HG02884 (cell line): ENCODE measurements around the gene AMZ2.

Experiments used
- ATAC-seq: cut with Tn5 transposase; IDR thresholded peaks from one replicate; pipeline ENCODE4 v1.9.1; 2021; ENCODE audit warnings: mild to moderate bottlenecking, moderate library complexity; ENCODE audit not compliant: unreplicated experiment

AMZ2 gene

DNA sequence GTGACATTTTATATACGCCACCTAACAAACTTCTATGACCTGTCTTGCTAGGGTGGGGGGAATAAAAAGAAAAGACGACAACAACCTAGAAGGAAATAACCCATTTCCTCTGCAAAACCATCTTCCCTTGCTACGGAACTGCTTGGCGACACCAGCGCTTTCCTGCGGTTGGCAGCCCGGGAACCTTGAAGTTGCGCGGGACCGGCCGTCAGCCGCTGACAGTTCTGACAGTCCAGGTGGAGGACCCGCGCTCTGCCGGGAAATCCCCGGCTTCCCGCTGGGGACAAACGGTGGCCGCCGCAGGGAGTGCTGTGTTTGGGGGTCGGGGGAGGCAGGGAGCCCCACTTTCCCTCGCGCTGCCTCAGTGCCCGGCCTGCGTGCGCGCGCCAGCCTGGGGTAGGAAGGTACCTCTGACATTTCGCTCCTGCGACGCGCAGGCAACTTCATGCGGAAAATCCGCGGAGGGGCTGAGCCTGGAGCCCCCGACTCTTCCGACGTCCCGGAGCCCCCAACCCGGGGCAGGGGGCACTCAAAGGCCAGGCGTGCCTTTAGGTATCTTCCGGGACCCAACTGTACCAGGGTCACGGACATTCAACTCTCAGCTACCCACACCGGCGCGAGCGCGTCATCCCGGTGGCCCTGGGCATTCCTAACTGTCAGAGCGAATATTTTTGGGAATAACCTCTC is 42.6 kb downstream of the AMZ2 start:
- ATAC-seq, result no peak

DNA sequence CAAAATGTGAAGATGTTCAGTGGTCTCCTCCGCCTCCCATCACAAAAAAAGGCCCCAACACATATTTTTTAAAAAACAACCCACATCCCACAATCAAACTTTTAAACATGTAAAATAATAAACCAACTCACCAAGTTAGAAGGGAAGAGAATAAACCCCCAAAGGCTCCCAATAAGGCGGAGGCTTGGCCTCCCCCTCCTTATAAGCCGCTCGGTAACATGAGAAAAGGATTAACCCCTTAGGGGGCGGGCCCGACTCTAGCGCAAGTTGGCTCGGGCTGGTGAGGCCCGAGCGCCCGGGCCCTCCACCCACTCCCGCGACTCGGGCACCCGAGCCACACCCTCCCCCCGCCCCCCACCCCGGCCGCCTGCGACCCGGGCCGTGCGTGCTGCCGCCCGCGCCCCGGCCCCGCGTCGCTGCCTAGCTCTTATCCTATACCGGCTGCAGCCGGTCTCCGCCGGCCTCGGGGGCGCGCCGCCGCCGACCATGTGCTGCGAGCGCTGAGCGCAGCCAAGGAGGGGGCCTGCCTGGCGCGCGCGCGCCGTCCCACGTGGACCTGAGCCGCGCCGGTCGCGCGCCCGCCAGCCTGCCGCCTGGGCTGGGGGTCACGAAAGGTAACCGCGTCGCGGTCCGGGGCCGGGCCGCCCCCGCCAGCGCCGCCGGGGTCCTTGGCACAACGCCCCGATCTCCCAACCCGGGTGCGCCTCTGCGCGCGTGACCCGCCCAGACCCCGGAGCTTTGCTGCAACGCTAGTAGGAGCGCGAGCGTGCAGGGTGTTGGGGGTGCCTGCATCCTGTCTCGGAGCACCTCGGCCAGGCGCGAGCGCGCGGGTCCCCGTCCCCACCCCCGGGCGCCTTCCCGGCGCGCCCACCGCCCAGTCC is 43.4 kb downstream of the AMZ2 start, which contains the start of the genes ARSG and SLC16A6:
Gene ARSG (plus strand): TSS at position 541 of the 881 bp plus-strand sequence. CDS start 15,999 bp downstream, outside the sequence.
Gene SLC16A6 (minus strand): TSS at position 173 of the 881 bp plus-strand sequence. CDS start 12,807 bp downstream, outside the sequence.
- ATAC-seq, result peak; percentile 38

DNA sequence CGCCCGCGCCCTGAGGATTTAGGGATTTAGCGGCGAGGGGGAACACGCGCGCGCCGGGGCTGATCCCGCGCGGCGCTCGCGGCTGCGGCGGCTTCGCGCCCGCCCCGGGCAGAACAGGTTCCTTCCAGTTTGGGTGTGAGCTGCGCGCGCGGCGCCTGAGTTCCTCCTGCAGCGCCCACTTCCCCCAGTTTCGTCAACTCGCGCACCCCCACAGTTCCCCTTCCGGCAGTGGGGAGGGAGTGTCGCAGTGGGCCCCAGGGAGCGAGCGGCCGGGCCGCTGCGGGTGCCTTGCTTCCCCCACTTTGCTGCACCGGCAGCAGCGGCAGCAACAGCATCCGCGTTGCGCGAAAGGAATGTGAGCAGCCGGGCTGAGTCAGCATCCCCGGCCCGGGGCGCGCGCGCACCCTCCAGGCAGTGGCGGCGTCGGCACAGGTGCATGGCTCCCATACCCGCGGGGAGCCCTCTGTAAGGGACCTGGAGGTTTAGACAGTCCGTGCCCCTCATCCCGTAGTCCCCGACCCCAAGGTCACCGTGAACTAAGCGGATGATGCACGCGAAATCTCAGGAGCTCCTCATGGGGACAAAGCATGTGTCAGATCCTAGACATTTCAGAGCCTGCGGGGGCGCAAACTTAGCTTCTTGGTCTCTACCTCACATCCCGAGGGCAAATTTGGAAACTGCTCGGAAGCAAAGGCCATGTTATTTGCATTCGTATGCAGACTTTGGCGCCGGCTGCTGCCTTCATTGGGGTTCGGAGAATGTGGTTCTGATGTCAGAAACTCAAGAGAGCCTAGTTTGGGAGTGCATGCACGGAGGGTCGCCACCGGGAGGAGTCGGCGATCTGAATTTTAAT is 44.2 kb downstream of the AMZ2 start:
- peak; percentile 56 for ATAC-seq

DNA sequence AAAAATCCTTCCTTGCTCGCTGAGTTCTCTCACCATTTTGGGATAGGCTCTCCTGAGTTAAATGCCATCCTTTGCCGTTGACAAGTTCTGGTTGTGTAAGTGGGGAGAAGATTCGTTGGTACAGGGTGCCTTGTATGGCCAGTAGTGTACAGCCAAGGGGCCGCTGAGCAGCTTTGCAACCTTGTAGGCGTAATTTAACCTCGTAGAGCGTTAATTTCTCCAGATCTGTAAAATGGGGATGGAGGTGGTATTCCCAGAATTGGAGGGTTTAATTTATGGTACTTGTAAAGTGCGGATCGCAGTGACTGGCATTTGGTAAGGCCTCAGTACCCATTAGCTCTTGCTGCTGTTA is 44.8 kb downstream of the AMZ2 start:
- ATAC-seq, result no peak

DNA sequence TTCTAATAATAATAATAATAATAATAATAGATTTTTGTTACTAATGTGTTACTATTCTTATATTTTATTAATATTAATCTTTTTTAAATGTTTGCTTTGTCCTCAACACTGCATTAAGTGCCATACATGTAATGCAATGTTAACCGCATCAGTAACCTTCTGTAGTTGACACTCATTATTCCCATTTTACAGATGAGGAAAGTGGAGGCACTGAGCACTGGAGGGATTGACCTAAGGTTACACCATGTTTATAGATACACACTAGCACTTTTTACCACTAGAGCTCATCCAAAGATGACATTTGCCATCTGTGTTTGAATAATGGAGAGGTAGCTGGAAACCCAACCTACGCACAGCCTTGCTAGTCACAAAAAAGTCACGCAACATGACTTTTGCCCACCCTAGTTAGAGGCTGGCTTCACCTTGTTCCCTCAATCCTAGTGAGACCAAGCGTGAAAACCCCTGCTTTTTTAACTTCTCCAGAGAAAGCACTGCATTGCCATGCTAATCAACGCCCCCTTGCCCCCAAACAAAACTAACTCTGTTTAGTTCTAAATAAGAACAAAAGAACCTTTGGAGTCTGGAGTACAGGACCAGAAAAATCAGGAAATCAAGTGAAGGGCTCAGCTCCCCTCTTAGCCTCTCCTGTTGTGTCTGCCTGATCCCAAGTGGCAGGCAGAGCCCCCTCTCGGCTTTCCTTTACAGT is 45.8 kb downstream of the AMZ2 start:
- no peak for ATAC-seq

DNA sequence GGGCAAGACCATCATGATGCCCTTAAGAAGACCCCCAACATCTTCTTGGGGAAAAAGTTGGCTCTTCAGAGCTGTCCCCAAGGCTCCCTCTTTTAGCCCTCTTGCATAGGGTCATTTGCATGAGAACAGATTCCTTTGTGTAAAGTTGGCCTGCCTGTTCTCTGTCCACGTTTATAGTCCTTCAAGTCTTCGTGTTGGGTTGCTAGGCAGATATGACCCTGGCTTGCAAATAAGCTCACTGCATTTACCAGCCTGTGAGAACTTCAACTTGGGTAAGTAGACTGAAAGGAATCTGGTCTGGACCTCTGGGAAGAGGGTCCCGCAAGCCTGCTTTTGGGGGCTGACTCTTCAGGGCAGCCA is 46.3 kb downstream of the AMZ2 start:
- no peak for ATAC-seq

DNA sequence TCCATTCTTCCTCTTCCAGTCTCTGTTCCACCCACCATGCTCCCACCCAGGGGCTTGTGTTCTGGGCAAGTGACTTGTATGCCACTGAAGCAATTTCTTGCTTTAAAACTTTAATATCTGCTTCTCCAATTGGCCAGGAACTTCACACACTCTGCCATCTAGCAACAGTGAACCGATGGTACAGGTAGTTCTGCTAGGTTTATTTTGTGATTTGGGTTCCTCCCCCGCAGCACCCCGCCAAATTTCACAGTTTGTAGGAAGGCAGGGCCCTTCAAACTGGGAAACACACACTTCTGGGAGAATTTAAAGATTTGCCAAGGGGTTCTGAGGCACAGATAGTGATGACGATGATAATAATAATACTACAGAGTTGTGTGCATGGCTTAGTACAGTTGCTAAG is 46.8 kb downstream of the AMZ2 start:
- ATAC-seq, result no peak

DNA sequence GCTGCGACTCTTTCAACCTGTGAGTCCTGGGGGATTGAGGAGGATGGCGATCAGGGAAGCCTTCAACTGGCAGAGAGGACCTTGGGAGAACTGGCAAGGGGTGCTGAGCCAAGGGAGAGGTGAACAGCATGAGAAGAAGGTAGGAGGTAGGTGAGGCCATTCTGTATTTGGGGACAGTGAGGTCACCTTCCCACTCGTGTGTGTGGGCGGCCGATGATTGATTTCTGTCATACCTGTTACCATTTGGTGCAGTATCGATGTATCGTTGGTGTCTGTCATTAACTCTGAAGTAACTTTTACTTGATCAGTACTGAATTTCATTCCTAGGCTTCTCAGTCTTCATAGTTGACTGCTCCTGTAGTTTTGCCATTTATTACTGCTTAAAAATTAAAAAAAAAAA is 47.2 kb downstream of the AMZ2 start:
- ATAC-seq, result no peak

DNA sequence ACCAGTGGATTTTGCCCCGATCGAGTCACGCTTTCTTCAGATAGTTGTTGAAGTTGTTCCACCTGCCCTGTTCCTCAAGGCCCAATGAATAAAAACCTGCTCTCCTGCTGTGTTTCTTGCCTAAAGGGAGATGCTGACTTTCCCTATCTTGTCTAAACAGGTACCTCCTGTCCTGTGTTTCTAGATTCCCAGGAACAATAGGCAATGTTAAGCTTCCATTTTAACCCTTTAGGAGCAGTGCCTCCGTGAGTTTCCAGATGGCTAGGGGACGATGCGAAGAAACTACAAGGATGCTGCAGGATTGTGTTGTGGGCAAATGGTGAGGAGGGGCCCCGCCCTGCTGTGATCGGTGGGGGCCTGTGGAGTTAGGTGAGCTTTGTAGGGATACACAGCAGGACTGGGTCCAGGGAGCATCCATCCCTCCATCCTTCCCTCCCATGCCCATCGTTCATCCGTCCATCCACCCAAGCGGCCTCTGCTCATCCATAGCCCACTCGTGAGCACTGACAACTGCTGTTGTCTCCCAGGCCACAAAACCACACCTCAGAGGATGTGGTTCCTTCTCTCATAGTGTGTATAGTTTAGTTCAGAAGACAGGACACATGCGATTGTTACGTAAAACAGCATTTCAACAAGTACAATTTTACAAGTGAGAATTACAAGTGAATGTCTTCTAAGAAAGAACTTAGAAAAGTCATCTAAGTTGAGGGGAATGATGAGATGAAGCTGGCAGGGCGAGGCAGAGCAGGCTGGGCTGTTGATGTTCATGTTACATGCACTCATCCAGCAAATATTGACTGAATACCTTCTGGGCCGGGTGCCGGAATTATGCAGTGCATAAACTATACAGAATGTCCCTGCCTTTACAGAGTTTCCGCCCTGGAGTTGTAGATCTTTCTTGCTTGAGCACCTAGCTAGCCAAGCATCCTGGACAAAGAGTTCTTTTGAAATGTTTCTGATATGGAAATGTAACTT is 48.7 kb downstream of the AMZ2 start:
- ATAC-seq, result no peak

DNA sequence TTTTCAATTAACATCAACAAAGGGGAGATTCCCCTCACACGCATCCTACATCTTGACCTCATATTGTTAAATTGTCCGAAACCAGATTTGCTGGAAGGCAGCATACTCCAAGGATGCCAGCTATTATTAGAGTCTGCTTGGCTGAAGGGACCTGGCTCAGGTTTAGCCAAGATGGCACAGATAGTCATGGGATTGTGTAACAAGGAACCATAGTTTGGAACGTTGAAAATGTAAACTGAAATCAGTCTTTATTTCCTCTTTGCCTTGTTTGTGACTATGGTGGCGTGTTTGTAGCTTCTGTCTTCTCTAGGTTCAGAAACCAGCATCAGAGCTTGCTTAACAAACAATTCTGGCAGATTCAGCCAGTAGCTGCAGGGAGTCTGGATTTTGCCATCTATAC is 49.4 kb downstream of the AMZ2 start:
- no peak for ATAC-seq

DNA sequence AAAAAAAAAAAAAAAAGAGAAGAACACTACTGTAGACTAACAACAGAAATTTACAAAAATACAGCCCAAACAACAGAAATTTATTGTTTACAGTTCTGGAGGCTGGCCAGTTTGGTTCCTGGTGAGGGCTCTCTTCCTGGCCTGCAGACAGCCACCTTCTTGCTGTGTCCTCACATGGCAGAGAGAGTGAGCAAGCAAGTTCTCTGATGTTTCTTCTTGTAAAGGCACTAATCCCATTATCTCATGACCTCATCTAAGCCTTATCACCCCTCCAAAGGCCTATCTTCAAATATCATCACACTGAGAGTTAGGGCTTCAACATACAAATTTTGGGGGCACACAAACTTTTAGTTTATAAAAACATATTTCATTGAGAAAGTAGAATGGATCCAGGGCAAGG is 50.8 kb downstream of the AMZ2 start:
- ATAC-seq, result no peak

DNA sequence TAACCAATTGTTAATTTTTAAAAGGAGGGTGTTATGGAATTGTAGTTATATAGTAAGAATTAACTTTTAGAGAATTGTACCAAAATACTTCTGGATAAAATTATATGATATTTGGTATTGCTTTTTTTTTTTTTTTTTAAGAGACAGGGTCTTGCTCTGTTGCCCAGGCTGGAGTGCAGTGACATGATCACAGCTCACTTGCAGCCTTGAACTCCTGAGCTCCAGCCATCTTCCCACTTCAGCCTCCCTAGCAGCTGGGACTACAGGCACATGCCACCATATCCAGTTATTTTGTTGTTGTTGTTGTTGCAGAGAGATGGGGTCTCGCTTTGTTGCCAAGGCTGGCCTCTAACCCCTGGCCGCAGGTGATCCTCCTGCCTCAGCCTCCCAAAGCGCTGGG is 52.0 kb downstream of the AMZ2 start:
- ATAC-seq, result no peak

DNA sequence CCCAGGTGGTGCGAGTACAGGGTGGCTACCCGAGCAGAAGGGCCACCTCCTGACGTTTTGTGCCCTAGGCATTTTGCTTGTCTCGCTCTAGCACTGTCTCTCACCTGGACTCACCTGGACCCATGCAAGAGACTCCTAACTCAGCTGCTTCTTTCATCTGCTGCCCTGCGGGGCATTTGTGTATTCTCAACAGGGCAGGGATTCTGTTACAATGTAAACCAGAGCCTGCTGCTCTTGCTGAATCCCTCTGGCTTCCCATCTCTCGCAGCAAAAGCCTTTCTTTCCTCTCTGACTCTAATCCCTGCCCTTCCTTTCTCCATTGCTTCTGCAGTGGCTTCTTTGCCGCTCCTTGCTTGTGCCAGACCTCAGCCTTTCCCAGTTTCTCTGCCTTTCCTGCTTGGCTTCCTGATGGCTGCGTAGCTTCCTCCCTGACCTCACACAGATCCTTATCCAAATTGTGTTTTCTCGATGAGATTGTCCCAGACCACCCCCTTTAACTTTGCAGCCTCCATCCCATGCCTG is 53.7 kb downstream of the AMZ2 start:
- no peak for ATAC-seq

DNA sequence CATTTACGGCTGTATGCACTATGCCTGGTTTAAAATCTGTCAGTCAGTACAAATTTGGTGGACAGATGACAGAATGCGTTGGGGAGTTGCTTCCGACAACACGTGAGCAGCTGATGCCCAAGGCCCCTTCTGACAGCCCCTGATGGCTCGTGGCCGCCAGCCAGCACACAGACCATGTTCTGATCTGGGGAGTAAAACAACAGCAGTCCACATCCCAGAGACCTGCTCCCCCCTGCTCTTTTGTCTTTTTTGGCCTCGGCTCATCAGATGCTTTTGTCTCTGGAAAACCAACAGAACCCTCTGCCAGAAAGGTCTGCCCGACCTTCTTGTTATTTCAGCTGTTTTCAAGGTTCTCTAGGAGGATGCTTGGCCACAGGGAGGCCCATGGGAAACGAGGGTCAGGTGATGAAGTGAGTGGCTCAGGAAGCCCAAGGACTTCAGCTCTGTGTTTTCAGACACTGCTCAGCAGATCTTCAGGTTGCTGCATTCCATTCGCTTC is 54.3 kb downstream of the AMZ2 start:
- ATAC-seq, result no peak

DNA sequence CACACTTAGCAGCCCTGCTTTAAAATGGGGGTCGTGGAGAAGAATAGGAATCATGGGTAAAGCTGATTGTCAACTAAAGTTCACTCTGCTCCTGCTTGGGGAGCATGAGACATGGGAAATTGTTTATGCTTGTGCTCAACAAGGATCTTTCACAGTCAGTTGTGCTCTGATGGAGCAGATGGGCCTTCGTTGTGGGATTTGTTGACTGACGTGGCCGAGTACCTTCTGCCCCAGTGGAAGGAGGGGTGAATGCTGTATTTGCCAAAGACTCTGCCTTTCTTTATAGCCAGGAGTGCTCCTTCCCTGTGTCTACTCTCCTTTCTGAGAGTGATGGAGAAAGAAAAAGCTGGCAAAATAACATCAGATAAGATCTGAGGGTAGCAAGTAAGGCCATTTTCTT is 54.8 kb downstream of the AMZ2 start:
- no peak for ATAC-seq

DNA sequence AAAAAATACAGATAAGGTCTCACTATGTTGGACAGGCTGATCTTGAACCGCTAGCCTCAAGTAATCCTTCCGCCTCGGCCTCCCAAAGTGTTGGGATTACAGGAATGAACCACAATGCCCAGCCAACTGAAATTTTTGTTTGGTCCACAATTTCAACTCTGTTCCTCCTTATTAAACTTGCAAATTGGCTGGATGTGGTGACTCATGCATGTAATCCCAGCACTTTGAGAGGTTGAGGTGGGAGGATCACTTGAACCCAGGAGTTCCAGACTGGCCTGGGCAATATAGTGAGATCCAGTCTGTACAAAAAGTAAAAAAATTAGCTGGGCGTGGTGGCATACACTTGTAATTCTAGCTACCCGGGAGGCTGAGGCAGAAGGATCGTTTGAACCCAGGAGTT is 56.9 kb downstream of the AMZ2 start:
- ATAC-seq, result no peak

DNA sequence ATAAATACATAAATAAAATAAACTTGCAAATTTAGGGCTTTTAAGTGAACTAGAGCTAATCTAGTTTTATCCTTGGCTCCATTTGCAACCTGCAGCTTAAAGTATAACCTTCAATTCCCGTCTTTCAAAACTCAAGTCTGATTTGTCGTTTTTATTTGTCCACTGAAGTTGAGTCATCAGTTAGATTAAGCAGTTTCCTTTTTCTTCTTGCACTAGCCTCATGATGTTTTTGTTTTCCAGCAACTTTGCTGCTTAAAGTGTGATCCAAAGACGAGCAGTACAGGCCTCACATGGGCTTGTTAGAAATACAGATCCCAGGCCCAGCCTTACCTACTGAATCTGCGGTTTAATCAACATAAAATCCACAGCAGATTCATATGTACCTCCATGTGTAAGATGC is 57.3 kb downstream of the AMZ2 start:
- no peak for ATAC-seq
